Breast epithelium (tissue), 3 donors: Measurements from ENCODE around the gene CCDC7.

Source experiments
- POLR2A ChIP-seq: fragments of 450-650 bp; IDR thresholded peaks from one replicate; pipeline ENCODE4 v1.6.1; 2016; ENCODE audit warnings: antibody characterized with exemption, mild to moderate bottlenecking, moderate library complexity
- POLR2AphosphoS5 ChIP-seq, 3 donors: sonication (generic); formaldehyde crosslinking; IDR thresholded peaks; one replicate each; pipeline ENCODE4 v1.6.1; 2017; ENCODE audit warnings: antibody characterized with exemption in 3 of 3
- TF ChIP-seq, protein P1 (sequence below), 3 donors: fragments of 450-650 bp; IDR thresholded peaks; one replicate each; pipeline ENCODE4 v1.5.1; 2016 to 2017; ENCODE audit warnings: antibody characterized with exemption in 3 of 3, mild to moderate bottlenecking in 3 of 3, moderate library complexity in 3 of 3

DNA sequence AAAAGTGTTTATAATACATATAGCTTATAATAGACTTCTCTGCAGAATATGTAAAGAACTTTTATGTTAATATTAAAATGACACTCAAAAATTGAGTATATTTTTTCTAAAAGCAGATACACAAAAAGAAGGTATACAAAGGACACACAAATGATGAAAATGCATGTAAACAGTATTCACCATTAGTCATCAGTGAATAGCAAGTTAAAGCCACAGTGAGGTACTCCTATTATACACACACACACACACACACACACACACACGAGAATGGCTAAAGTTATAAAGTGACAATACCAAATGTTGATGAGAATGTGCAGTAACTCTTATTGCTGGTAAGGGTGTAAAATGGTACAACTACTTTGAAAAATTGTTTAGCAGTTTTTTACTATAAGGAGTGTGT lies 419.2 kb downstream of the CCDC7 start:
- TF ChIP-seq POLR2A (no peak), POLR2AphosphoS5 (IDR thresholded peaks at IDR 0.05) (no peak)
- TF ChIP-seq, protein P1, sequence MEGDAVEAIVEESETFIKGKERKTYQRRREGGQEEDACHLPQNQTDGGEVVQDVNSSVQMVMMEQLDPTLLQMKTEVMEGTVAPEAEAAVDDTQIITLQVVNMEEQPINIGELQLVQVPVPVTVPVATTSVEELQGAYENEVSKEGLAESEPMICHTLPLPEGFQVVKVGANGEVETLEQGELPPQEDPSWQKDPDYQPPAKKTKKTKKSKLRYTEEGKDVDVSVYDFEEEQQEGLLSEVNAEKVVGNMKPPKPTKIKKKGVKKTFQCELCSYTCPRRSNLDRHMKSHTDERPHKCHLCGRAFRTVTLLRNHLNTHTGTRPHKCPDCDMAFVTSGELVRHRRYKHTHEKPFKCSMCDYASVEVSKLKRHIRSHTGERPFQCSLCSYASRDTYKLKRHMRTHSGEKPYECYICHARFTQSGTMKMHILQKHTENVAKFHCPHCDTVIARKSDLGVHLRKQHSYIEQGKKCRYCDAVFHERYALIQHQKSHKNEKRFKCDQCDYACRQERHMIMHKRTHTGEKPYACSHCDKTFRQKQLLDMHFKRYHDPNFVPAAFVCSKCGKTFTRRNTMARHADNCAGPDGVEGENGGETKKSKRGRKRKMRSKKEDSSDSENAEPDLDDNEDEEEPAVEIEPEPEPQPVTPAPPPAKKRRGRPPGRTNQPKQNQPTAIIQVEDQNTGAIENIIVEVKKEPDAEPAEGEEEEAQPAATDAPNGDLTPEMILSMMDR (IDR thresholded peaks at IDR 0.05) = no peak
